Stimulated activated CD4-positive, alpha-beta T cell treated with anti-CD3 and anti-CD28 coated beads, Interleukin-2, amount 100 ng/mL, for 48 hours (primary cell): Measurements from ENCODE around the gene KCNJ10.

ENCODE experiments used
- DNase-seq, 2 donors: peaks; one replicate each; pipeline ENCODE4 v3.0.0-alpha.2; 2020

The KCNJ10 gene

GRCh38 chr1:159955456-159955855, 114.5 kb downstream of the KCNJ10 start:
- no peak for DNase-seq

GRCh38 chr1:159953536-159954515, 116.1 kb downstream of the KCNJ10 start, which contains the start of gene SLAMF9:
Gene SLAMF9, minus strand, starts transcription at chr1:159954237. Its CDS starts 100 bp downstream, at chr1:159954137.
- DNase-seq = no peak

DNA sequence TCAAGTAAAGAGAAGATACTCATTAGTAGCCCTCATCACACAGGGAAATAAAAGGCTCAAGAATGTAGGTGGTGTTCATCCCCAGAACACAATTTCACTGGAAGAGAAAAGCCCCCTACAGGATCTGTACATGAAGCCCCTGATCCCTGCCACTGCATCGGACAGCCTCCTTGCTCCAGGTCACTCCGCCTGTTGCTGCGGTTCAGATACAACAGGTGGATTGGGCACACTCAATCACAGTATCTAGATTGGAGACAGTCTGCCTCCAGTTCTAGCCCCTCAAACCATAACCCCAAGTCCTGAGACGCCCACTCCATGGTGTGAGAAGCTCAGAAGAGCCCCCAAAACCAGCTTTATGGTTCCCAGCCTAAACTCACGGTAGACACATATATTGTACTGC, 117.0 kb downstream of the KCNJ10 start:
- no peak for DNase-seq

- DNase-seq = no peak
These were observed 118.4 kb downstream of the KCNJ10 start for GRCh38 chr1:159951551-159951950.

GRCh38 chr1:159951016-159951415, 118.9 kb downstream of the KCNJ10 start:
- no peak for DNase-seq

DNA sequence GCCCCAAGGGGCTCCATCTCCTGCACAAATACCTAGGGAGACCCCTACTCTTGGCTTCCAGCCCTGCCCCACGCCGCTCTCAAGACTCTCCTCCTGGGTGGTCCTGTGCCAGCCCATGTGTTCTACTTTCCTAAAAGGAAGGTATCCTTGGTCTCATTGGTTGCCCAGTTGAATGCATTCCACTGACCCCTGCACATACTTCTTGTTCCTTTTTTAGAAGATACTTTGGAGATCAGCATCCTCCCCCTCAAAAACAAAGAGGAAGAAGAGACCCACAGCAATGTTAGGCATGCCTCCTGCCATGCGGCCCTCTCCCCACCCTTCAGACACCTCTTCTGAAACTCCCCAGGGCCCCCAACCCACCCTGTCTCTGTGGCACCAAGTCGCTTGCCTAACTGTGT, 120.0 kb downstream of the KCNJ10 start:
- no peak for DNase-seq

DNA sequence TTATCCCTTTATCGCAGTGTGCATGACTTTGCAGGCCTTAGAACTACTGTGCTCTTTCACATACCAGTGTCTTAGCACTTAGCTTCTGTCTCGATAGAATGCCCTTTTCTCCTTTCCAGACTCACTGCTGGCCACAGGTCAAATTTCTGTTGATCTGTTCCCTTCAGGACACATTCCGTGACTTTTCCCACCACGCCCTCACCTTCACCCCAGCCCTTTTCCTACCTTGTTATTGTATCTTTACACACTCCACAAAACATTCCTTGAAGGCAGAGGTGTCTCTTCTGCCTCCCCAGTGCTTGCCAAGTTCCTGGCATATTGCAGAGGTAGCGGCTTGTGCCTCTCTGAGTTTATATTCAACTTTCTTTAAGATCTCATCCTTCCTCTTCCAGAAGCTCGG, 120.8 kb downstream of the KCNJ10 start:
- DNase-seq = no peak
